GM23248 (cell line): Measurements from ENCODE around the gene RPL9.

Experiments used
- EZH2 ChIP-seq: fragments of 200-600 bp; sonication (generic); IDR thresholded peaks from 2 replicates; pipeline ENCODE4 v1.6.1; 2018; ENCODE audit warnings: antibody characterized with exemption, mild to moderate bottlenecking; ENCODE audit not compliant: insufficient read depth, poor library complexity, severe bottlenecking
- EZH2phosphoT487 ChIP-seq: fragments of 200-600 bp; sonication (generic); IDR thresholded peaks from 2 replicates; pipeline ENCODE4 v1.6.1; 2018; ENCODE audit warnings: antibody characterized with exemption, moderate library complexity, mild to moderate bottlenecking, low read depth; ENCODE audit not compliant: insufficient read depth

- TF ChIP-seq EZH2phosphoT487 (no peak), EZH2 (no peak)
Observed at GRCh38 chr4:39415678-39416283, 42.9 kb downstream of the RPL9 start.
